Right forelimb (tissue), 1 donor: Measurements from ENCODE around the gene DIRAS1.
"Not testable (repeated sequence)": the region's sequence is repeated elsewhere in the genome, so short reads cannot be mapped to it uniquely, and the experiment has no call there.

Experiments used
- DNase-seq: peaks from one replicate; pipeline ENCODE4 v3.0.0-alpha.2; 2018

DIRAS1 gene

GRCh38 chr19:2726160-2726855 lies 5.1 kb upstream of the DIRAS1 start:
- DNase-seq, result no peak

- DNase-seq, result no peak
Measured at GRCh38 chr19:2724148-2724557, 3.0 kb upstream of the DIRAS1 start.

GRCh38 chr19:2723747-2724146 lies 2.6 kb upstream of the DIRAS1 start:
- no peak for DNase-seq

GRCh38 chr19:2723345-2723715 lies 2.2 kb upstream of the DIRAS1 start:
- DNase-seq, result no peak

GRCh38 chr19:2722541-2723344 lies 1.6 kb upstream of the DIRAS1 start:
- DNase-seq, result no peak

- DNase-seq, result no peak
Measured at GRCh38 chr19:2721570-2722540, 683 bp upstream of the DIRAS1 start.

GRCh38 chr19:2719920-2720776 lies 1.0 kb downstream of the DIRAS1 start:
- no peak for DNase-seq

- no peak for DNase-seq
Measured at GRCh38 chr19:2719232-2719735, 1.9 kb downstream of the DIRAS1 start.

GRCh38 chr19:2717638-2718541 lies 3.3 kb downstream of the DIRAS1 start:
- DNase-seq, result no peak

- no peak for DNase-seq
Measured at GRCh38 chr19:2716722-2717637, 4.2 kb downstream of the DIRAS1 start.

- no peak for DNase-seq
Measured at GRCh38 chr19:2716275-2716650, 4.9 kb downstream of the DIRAS1 start.

- DNase-seq, result no peak
Measured at GRCh38 chr19:2715470-2716274, 5.5 kb downstream of the DIRAS1 start.

- DNase-seq, result no peak
Measured at GRCh38 chr19:2714531-2715269, 6.5 kb downstream of the DIRAS1 start.

GRCh38 chr19:2714102-2714501 lies 7.1 kb downstream of the DIRAS1 start:
- DNase-seq, result not testable (repeated sequence)

- not testable (repeated sequence) for DNase-seq
Measured at GRCh38 chr19:2713170-2713569, 8.0 kb downstream of the DIRAS1 start.

GRCh38 chr19:2711875-2712205 lies 9.3 kb downstream of the DIRAS1 start:
- no peak for DNase-seq

- no peak for DNase-seq
Measured at GRCh38 chr19:2711172-2711874, 9.8 kb downstream of the DIRAS1 start.

GRCh38 chr19:2706251-2706650 lies 14.9 kb downstream of the DIRAS1 start:
- no peak for DNase-seq
